OCI-LY3 (cell line): ENCODE data around the gene GPRC5D.

Source experiments
- H2AFZ ChIP-seq: fragments of 200-600, 300-600 bp; shearing (Covaris generic); 2 replicates; pipeline ENCODE4 v1.6.0; 2014; ENCODE audit warnings: antibody characterized with exemption, low read depth, low read length
- H3K27ac ChIP-seq: fragments of 200-600, 300-600 bp; sonication (generic); 2 replicates; pipeline ENCODE4 v1.5.1; 2014; ENCODE audit warnings: mild to moderate bottlenecking, low read length, moderate library complexity, mixed read lengths
- H3K27me3 ChIP-seq: fragments of 200-600, 300-600 bp; sonication (generic); 2 replicates; pipeline ENCODE4 v1.6.1; 2014; ENCODE audit warnings: low read depth, low read length, mixed read lengths
- H3K36me3 ChIP-seq: fragments of 200-600, 300-600 bp; sonication (generic); replicated peaks from 2 replicates; pipeline ENCODE3; 2014; ENCODE audit warnings: low read depth, low read length, mixed read lengths
- H3K4me1 ChIP-seq: fragments of 300-600, 200-600 bp; sonication (generic); 2 replicates; pipeline ENCODE4 v1.6.1; 2014; ENCODE audit warnings: low read length, mixed read lengths
- H3K4me2 ChIP-seq: fragments of 200-600, 300-600 bp; sonication (generic); 2 replicates; pipeline ENCODE4 v1.6.1; 2014; ENCODE audit warnings: low read length, mixed read lengths
- H3K4me3 ChIP-seq: fragments of 300-600, 200-600 bp; sonication (generic); 2 replicates; pipeline ENCODE4 v1.5.1; 2014; ENCODE audit warnings: antibody characterized with exemption, mild to moderate bottlenecking, low read length, moderate library complexity
- H3K79me2 ChIP-seq: fragments of 300-600, 200-600 bp; shearing (Covaris generic); 2 replicates; pipeline ENCODE4 v1.6.1; 2014; ENCODE audit warnings: mild to moderate bottlenecking, low read length, mixed read lengths
- H3K9ac ChIP-seq: fragments of 300-600, 200-600 bp; shearing (Covaris generic); 2 replicates; pipeline ENCODE4 v1.6.0; 2014; ENCODE audit warnings: mild to moderate bottlenecking, low read length, moderate library complexity
- H3K9me3 ChIP-seq: fragments of 200-600, 300-600 bp; shearing (Covaris generic); 2 replicates; pipeline ENCODE4 v1.6.1; 2014; ENCODE audit warnings: low read length, mixed read lengths; ENCODE audit not compliant: insufficient read depth
- H4K20me1 ChIP-seq: fragments of 200-600, 300-600 bp; sonication (generic); 2 replicates; pipeline ENCODE4 v1.6.1; 2016; ENCODE audit warnings: low read length, mixed read lengths; ENCODE audit not compliant: insufficient read depth
- CTCF ChIP-seq: fragments of 200-600, 300-600 bp; sonication (generic); IDR thresholded peaks from 2 replicates; pipeline ENCODE4 v1.5.1; 2014; ENCODE audit warnings: antibody characterized with exemption, low read length, low read depth
- EZH2phosphoT487 ChIP-seq: fragments of 200-600 bp; shearing (Covaris generic); IDR thresholded peaks from 2 replicates; pipeline ENCODE4 v1.6.1; 2018; ENCODE audit warnings: antibody characterized with exemption, mixed run types, low read depth

The GPRC5D gene

GRCh38 chr12:12945591-12945990 lies 6.4 kb downstream of the GPRC5D start:
- Histone ChIP-seq H3K27ac (no peak overlapping the region), H3K9me3 (no peaks in the 10 kb centered on the region)
- no peak for TF ChIP-seq EZH2phosphoT487
- no peak for TF ChIP-seq CTCF

GRCh38 chr12:12943586-12944260 lies 8.2 kb downstream of the GPRC5D start:
- Histone ChIP-seq H3K36me3 (no peaks in the 10 kb centered on the region), H3K27me3 (peaks cover 46% of the 10 kb centered on the region), H3K79me2 (no peaks in the 10 kb centered on the region), H3K4me3 (no peak overlapping the region), H3K9ac (no peak overlapping the region), H4K20me1 (no peaks in the 10 kb centered on the region), H2AFZ (no peak overlapping the region), H3K4me1 (no peaks in the 10 kb centered on the region), H3K27ac (no peak overlapping the region), H3K4me2 (no peak overlapping the region), H3K9me3 (no peaks in the 10 kb centered on the region)
- TF ChIP-seq CTCF (no peak), EZH2phosphoT487 (no peak)

More at GRCh38 chr12:12945591-12945990, 6.4 kb downstream of the GPRC5D start:
- Histone ChIP-seq H3K27me3 (peaks cover 35% of the 10 kb centered on the region), H2AFZ (no peak overlapping the region), H3K36me3 (no peaks in the 10 kb centered on the region), H4K20me1 (no peaks in the 10 kb centered on the region), H3K4me1 (no peaks in the 10 kb centered on the region), H3K9ac (no peak overlapping the region), H3K4me2 (no peak overlapping the region), H3K4me3 (no peak overlapping the region), H3K79me2 (no peaks in the 10 kb centered on the region)

- no peak overlapping the region for H3K9ac ChIP-seq
- no peak overlapping the region for H3K4me2 ChIP-seq
- no peak overlapping the region for H3K27ac ChIP-seq
- H3K9me3 ChIP-seq, result no peaks in the 10 kb centered on the region
- no peak overlapping the region for H3K4me3 ChIP-seq
- H3K36me3 ChIP-seq, result no peaks in the 10 kb centered on the region
- no peaks in the 10 kb centered on the region for H3K79me2 ChIP-seq
- no peak overlapping the region for H2AFZ ChIP-seq
- TF ChIP-seq CTCF (no peak), EZH2phosphoT487 (no peak)
- peaks cover 35% of the 10 kb centered on the region for H3K27me3 ChIP-seq
- H3K4me1 ChIP-seq, result no peaks in the 10 kb centered on the region
- no peaks in the 10 kb centered on the region for H4K20me1 ChIP-seq
Observed at GRCh38 chr12:12941450-12942350, 10.3 kb downstream of the GPRC5D start.

- H4K20me1 ChIP-seq, result no peaks in the 10 kb centered on the region
- peaks cover 34% of the 10 kb centered on the region for H3K27me3 ChIP-seq
- no peak overlapping the region for H3K4me3 ChIP-seq
- H3K27ac ChIP-seq, result no peak overlapping the region
- no peak overlapping the region for H3K4me2 ChIP-seq
- no peaks in the 10 kb centered on the region for H3K36me3 ChIP-seq
- H2AFZ ChIP-seq, result no peak overlapping the region
- no peak overlapping the region for H3K9ac ChIP-seq
- H3K4me1 ChIP-seq, result no peaks in the 10 kb centered on the region
- H3K79me2 ChIP-seq, result no peaks in the 10 kb centered on the region
- no peaks in the 10 kb centered on the region for H3K9me3 ChIP-seq
- TF ChIP-seq EZH2phosphoT487, result no peak
- no peak for TF ChIP-seq CTCF
Observed at GRCh38 chr12:12939888-12940287, 12.1 kb downstream of the GPRC5D start.
